GM12891 (cell line): ENCODE data around the gene PTPRT.

ENCODE experiments used
- POLR2A ChIP-seq: IDR thresholded peaks from 2 replicates; pipeline ENCODE4 v1.6.1; 2011; ENCODE audit warnings: low read depth, low read length, control low read depth
- SPI1 ChIP-seq: IDR thresholded peaks from 2 replicates; pipeline ENCODE4 v1.6.1; 2011; ENCODE audit warnings: low read depth, low read length, control low read depth
- TAF1 ChIP-seq: IDR thresholded peaks from 2 replicates; pipeline ENCODE4 v1.6.1; 2011; ENCODE audit warnings: low read depth, low read length, control low read depth

DNA sequence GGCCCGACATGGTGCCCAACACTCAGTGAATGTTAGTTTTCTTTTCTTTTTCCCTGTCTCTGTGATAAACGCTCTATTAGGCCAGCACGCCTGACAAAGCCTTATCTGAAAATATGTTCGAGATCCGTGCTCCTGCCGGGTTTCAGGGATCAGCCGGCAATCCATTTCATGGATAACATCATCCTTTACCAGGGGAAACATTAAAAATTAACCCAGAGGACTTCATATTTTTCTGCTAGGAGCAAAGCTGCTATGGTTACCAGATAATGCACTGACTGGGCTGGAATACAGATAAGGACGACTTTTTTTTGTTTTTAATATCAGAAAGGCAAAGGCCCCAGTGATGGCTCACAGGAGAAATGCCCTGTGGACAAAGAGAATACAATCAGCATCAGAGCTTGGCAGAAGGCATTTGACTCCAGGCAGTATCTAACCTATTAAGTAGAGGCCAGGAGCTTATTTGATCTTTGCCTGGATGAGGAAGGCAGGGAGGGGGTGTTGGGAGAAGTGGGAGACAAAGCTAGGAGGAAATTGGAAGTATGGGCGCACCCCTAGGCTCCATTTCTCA, 1089.5 kb downstream of the PTPRT start:
- TF ChIP-seq SPI1 = no peak
- no peak for TF ChIP-seq POLR2A
- no peak for TF ChIP-seq TAF1
